ENCODE data around the gene PAK4.
"Not testable (repeated sequence)": the region's sequence is repeated elsewhere in the genome, so short reads cannot be mapped to it uniquely, and the experiment has no call there.

The PAK4 gene

DNA sequence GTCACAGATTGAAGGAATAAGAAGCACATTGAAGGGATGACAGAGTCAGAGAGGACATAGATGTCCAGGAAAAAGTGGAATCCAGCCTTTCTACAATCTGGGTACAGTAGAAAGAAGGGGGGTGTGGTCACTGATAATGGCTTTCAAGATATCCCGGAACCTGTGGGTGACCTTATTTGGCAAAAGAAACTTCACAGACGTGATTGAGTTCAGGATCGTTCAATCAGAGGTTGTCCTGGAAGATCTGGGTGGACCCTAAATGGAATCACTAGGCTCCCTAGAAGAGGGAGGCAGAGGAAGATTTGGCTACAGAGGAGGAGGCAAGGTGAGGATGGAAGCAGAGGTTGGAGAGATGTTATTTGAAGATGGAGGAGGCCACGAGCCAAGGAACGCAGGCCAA lies 91.5 kb downstream of the PAK4 start:
- Histone ChIP-seq H3K4me1 (ENCODE audit: control insufficient read depth, insufficient read depth, low read length, poor library complexity, severe bottlenecking) (no peaks in the 10 kb centered on the region), H3K4me3 (ENCODE audit: insufficient read depth, low read depth, low read length, poor library complexity, severe bottlenecking) (no peak overlapping the region), H3K27me3 (replicated peaks; ENCODE audit: control insufficient read depth, insufficient read depth, low read length, poor library complexity, severe bottlenecking) (no peaks in the 10 kb centered on the region), H3K27ac (ENCODE audit: insufficient read depth, low read length, poor library complexity, severe bottlenecking) (no peak overlapping the region), H3K9me3 (ENCODE audit: control insufficient read depth, low read length) (no peaks in the 10 kb centered on the region), H3K36me3 (ENCODE audit: control insufficient read depth, insufficient read depth, low read length) (no peaks in the 10 kb centered on the region)
- no peak for DNase-seq

DNA sequence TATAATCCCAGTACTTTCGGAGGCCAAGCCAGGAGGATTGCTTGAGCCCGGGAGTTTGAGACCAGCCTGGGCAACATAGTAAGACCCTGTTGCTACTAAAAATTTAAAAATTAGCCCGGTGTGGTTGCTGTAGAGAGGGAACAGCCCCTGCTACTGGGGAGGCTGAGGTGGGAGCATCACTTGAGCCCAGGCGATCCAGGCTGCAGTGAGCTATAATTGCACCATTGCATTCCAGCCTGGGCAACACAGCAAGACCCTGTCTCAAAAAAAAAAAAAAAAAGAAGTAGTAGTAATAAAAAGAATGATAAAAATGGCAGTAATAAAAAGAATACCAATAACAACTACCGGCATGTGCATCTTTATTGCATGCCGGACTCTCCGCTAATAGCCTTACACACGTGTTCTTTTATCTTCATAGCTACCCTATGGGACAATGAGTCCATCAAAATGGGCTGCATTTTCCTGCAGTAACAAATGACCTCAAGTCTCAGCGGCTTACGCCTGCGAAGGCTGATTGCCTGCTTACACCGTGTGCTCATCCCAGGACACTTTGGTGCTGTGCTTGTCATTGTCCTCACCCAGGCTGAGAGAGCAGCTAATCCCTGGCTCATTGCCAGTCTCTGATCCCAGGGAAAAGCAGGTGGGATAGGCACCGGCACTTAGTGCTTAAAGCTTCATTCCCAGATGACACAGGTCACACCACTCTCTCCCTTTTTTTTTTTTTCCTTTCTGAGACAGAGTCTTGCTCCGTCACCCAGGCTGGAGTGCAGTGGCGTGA lies 92.8 kb downstream of the PAK4 start:
- no peaks in the 10 kb centered on the region for H3K9me3 ChIP-seq (ENCODE audit: control insufficient read depth, low read length)
- peaks cover under 1% of the 10 kb centered on the region for H3K27me3 ChIP-seq (replicated peaks; ENCODE audit: control insufficient read depth, insufficient read depth, low read length, poor library complexity, severe bottlenecking)
- no peaks in the 10 kb centered on the region for H3K36me3 ChIP-seq (ENCODE audit: control insufficient read depth, insufficient read depth, low read length)
- no peaks in the 10 kb centered on the region for H3K4me1 ChIP-seq (ENCODE audit: control insufficient read depth, insufficient read depth, low read length, poor library complexity, severe bottlenecking)
- DNase-seq = no peak
- no peak overlapping the region for H3K27ac ChIP-seq (ENCODE audit: insufficient read depth, low read length, poor library complexity, severe bottlenecking)
- no peak overlapping the region for H3K4me3 ChIP-seq (ENCODE audit: insufficient read depth, low read depth, low read length, poor library complexity, severe bottlenecking)

DNA sequence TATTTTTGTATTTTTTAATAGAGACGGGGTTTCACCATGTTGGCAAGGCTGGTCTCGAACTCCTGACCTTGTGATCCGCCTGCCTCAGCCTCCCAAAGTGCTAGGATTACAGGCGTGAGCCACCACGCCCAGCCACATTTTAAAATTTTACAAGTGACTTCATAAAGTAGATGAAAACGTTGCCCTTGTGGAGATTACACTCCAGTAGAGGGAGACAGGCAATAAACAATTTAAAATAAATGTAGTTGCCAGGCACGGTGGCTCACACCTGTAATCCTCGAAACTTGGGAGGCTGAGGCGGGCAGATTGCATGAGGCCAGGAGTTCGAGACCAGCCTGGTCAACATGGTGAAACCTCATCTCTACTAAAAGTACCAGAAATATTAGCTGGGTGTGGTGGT lies 93.5 kb downstream of the PAK4 start:
- H3K27me3 ChIP-seq (replicated peaks; ENCODE audit: control insufficient read depth, insufficient read depth, low read length, poor library complexity, severe bottlenecking); H3K36me3 ChIP-seq (ENCODE audit: control insufficient read depth, insufficient read depth, low read length); DNase-seq; H3K27ac ChIP-seq (ENCODE audit: insufficient read depth, low read length, poor library complexity, severe bottlenecking); H3K4me1 ChIP-seq (ENCODE audit: control insufficient read depth, insufficient read depth, low read length, poor library complexity, severe bottlenecking); H3K4me3 ChIP-seq (ENCODE audit: insufficient read depth, low read depth, low read length, poor library complexity, severe bottlenecking); H3K9me3 ChIP-seq (ENCODE audit: control insufficient read depth, low read length): not testable (repeated sequence)

DNA sequence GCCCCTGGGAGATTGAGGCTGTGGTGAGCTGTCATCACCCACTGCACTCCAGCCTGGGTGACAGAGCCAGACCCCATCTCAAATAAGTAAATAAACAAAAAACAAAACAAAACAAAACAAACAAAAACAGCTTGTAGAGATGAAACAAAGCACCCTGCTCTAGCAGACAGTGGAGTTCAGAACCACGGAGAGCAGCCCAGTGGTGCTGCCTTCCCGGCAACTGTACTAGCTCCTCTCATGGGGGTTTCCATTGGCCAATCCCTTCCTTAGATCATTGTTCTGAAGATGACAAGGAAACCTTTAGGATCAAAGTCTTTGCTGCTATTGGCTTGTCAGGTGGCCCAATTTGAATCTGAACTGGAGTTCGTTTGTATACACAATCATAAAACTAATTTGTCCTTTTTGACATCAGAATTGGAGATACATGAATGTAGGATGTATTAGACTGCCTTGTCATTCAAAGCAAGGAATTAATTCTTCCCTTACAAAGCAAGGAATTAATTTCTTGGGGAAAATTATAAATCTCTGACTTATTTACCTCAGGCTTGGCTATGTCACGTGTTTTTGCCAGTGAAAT lies 98.2 kb downstream of the PAK4 start:
- Histone ChIP-seq H3K4me3 (ENCODE audit: insufficient read depth, low read depth, low read length, poor library complexity, severe bottlenecking) (no peak overlapping the region), H3K27ac (ENCODE audit: insufficient read depth, low read length, poor library complexity, severe bottlenecking) (no peak overlapping the region), H3K27me3 (replicated peaks; ENCODE audit: control insufficient read depth, insufficient read depth, low read length, poor library complexity, severe bottlenecking) (peaks cover 8% of the 10 kb centered on the region), H3K9me3 (ENCODE audit: control insufficient read depth, low read length) (no peaks in the 10 kb centered on the region), H3K36me3 (ENCODE audit: control insufficient read depth, insufficient read depth, low read length) (no peaks in the 10 kb centered on the region), H3K4me1 (ENCODE audit: control insufficient read depth, insufficient read depth, low read length, poor library complexity, severe bottlenecking) (no peaks in the 10 kb centered on the region)
- DNase-seq = no peak

DNA sequence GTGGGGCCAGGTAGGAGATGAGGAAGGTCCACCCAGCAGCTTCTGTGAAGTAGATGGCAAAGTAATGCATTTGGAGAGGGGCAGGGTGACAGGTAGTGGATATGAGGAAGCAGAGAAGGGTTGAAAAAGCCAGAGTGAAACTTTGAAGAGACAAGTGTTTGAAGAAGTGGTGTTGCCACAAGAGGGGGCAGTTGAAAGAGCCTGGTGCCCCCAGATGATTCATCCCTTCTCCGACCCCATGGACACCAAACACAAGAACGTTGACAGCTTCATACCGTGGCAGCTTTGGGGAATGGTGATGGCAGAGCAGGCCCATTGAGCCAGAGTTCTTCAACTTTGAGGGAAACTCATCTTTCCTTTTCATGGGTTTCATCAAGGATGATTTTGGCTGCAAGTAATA lies 99.3 kb downstream of the PAK4 start:
- no peaks in the 10 kb centered on the region for H3K9me3 ChIP-seq (ENCODE audit: control insufficient read depth, low read length)
- no peak overlapping the region for H3K27ac ChIP-seq (ENCODE audit: insufficient read depth, low read length, poor library complexity, severe bottlenecking)
- no peaks in the 10 kb centered on the region for H3K36me3 ChIP-seq (ENCODE audit: control insufficient read depth, insufficient read depth, low read length)
- no peak for DNase-seq
- H3K4me1 ChIP-seq (ENCODE audit: control insufficient read depth, insufficient read depth, low read length, poor library complexity, severe bottlenecking) = no peaks in the 10 kb centered on the region
- no peak overlapping the region for H3K4me3 ChIP-seq (ENCODE audit: insufficient read depth, low read depth, low read length, poor library complexity, severe bottlenecking)
- peaks cover 8% of the 10 kb centered on the region for H3K27me3 ChIP-seq (replicated peaks; ENCODE audit: control insufficient read depth, insufficient read depth, low read length, poor library complexity, severe bottlenecking)

Data from effector memory CD4-positive, alpha-beta T cell (primary cell).